ENCODE data around the gene WDR37.
A peak's percentile ranks its signal among the peaks of the same experiment; 100 is the strongest.

- no peak for TF ChIP-seq POLR2AphosphoS5 (IDR thresholded peaks at IDR 0.05; ENCODE audit: low read depth, low read length)
- TF ChIP-seq POLR2A (IDR thresholded peaks at IDR 0.05; ENCODE audit: low read depth, low read length): no peak
- no peak for TF ChIP-seq TAF1 (IDR thresholded peaks at IDR 0.05; ENCODE audit: low read depth, low read length)
- peak; percentile 39; the same call in 1 of the 2 replicates for TF ChIP-seq SPI1 (IDR thresholded peaks at IDR 0.05; ENCODE audit: low read depth, low read length)
- TF ChIP-seq PAX5 (IDR thresholded peaks at IDR 0.05; ENCODE audit: insufficient read depth, low read length, severe bottlenecking): no peak
Measured at GRCh38 chr10:1057106-1057657, 997 bp downstream of the WDR37 start.
